Smooth muscle cell (in vitro differentiated cells): ENCODE measurements around the gene TNFRSF4. TPM values are rescaled to one million over a fixed set of nuclear protein-coding genes. Genes with fewer than 3 reads are reported as not detected.

ENCODE experiments used
- DNase-seq: peaks from one replicate; lab custom pipeline; 2025; ENCODE audit not compliant: unreplicated experiment; lab: John Stamatoyannopoulos, UW
- H2AFZ ChIP-seq: fragments of 200-600 bp; sonication (generic); 2 replicates; pipeline ENCODE4 v1.6.0; 2016; ENCODE audit warnings: antibody characterized with exemption, low read depth, mild to moderate bottlenecking
- H3F3A ChIP-seq: fragments of 200-600 bp; sonication (generic); 2 replicates; pipeline ENCODE4 v1.6.0; 2017; ENCODE audit warnings: antibody characterized with exemption, low read depth
- H3K27ac ChIP-seq: fragments of 200-600 bp; sonication (generic); 2 replicates; pipeline ENCODE4 v1.5.1; 2016; ENCODE audit warnings: low read depth, mild to moderate bottlenecking
- H3K27me3 ChIP-seq: fragments of 200-600 bp; sonication (generic); 2 replicates; pipeline ENCODE4 v1.6.1; 2016; ENCODE audit warnings: low read depth, mild to moderate bottlenecking
- H3K36me3 ChIP-seq: fragments of 200-600 bp; sonication (generic); 2 replicates; pipeline ENCODE4 v1.5.1; 2016; ENCODE audit warnings: low read depth
- H3K4me1 ChIP-seq: fragments of 200-600 bp; sonication (generic); 2 replicates; pipeline ENCODE4 v1.5.1; 2016; ENCODE audit warnings: low read depth
- H3K4me2 ChIP-seq: fragments of 200-600 bp; sonication (generic); 2 replicates; pipeline ENCODE4 v1.6.0; 2016; ENCODE audit warnings: mild to moderate bottlenecking
- H3K4me3 ChIP-seq: fragments of 200-600 bp; sonication (generic); 2 replicates; pipeline ENCODE4 v1.5.1; 2016; ENCODE audit warnings: mild to moderate bottlenecking
- H3K79me2 ChIP-seq: fragments of 200-600 bp; sonication (generic); 2 replicates; pipeline ENCODE4 v1.6.0; 2016; ENCODE audit warnings: low read depth, mild to moderate bottlenecking
- H3K9ac ChIP-seq: fragments of 200-600 bp; sonication (generic); 2 replicates; pipeline ENCODE4 v1.6.0; 2016; ENCODE audit warnings: low read depth
- H3K9me3 ChIP-seq: fragments of 200-600 bp; sonication (generic); replicated peaks from 2 replicates; pipeline ENCODE4 v1.5.1; 2016; ENCODE audit warnings: low read depth
- H4K20me1 ChIP-seq: fragments of 200-600 bp; sonication (generic); 2 replicates; pipeline ENCODE4 v1.6.0; 2016; ENCODE audit warnings: low read depth
- WGBS: methylation state at CpG from one replicate; pipeline ENCODE4 v1.1.7; 2016; ENCODE audit warnings: low lambda C conversion rate; 5-methylcytosine and 5-hydroxymethylcytosine counted together
- polyA plus RNA-seq: library from polyadenylated mRNA; unstranded; fragments of >200 nt; fragmentation: Nextera tagmentation; extraction: Ambion mirVana; gene quantifications from 2 replicates; pipeline ENCODE4 v1.2.1, GENCODE V29; 2016
- total RNA-seq: library from RNA; depleted of rRNA; stranded (reverse); fragments of >200 nt; gene quantifications from 2 replicates; pipeline ENCODE4 v1.2.3, GENCODE V29; 2014
- TF ChIP-seq, protein P1 (sequence below): fragments of 200-600 bp; sonication (generic); IDR thresholded peaks from 2 replicates; pipeline ENCODE4 v1.5.1; 2017; ENCODE audit warnings: borderline replicate concordance, mild to moderate bottlenecking, antibody characterized with exemption; ENCODE audit not compliant: insufficient read depth, poor library complexity, severe bottlenecking

Gene TNFRSF4
- total and polyA plus RNA-seq, 2 experiments from 2014 or later = not detected

DNA sequence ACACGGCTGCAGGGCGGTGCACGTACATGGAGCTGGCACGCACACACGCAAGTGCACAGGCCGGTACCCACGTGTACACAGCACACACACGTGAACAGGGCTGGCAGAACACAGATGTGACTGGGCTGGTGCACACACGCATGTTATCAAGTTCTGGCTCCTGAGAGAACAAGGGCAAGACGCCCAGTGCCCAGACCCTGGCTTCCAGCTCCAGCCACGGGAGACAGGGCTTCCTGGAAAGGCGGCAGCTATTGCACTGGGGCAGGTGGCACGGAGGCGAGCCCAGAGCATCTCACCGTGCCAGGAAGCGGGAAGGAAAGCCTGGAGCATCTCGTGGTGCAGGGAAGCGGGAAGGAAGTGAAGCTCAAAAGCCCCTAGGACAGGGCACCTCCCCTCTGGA is 12.0 kb upstream of the TNFRSF4 start:
- DNase-seq = no peak
- Histone ChIP-seq H3F3A (no peaks in the 10 kb centered on the region), H3K27ac (no peak overlapping the region), H3K9me3 (no peaks in the 10 kb centered on the region), H3K4me1 (peaks cover 5% of the 10 kb centered on the region), H3K4me2 (no peak overlapping the region), H3K4me3 (no peak overlapping the region), H3K79me2 (peaks cover 65% of the 10 kb centered on the region), H3K27me3 (no peaks in the 10 kb centered on the region), H2AFZ (no peak overlapping the region), H4K20me1 (peaks cover 63% of the 10 kb centered on the region), H3K36me3 (no peaks in the 10 kb centered on the region), H3K9ac (no peak overlapping the region)
- WGBS = 99% methylated on average over 18 of the region's 18 CpGs
- TF ChIP-seq, protein P1, sequence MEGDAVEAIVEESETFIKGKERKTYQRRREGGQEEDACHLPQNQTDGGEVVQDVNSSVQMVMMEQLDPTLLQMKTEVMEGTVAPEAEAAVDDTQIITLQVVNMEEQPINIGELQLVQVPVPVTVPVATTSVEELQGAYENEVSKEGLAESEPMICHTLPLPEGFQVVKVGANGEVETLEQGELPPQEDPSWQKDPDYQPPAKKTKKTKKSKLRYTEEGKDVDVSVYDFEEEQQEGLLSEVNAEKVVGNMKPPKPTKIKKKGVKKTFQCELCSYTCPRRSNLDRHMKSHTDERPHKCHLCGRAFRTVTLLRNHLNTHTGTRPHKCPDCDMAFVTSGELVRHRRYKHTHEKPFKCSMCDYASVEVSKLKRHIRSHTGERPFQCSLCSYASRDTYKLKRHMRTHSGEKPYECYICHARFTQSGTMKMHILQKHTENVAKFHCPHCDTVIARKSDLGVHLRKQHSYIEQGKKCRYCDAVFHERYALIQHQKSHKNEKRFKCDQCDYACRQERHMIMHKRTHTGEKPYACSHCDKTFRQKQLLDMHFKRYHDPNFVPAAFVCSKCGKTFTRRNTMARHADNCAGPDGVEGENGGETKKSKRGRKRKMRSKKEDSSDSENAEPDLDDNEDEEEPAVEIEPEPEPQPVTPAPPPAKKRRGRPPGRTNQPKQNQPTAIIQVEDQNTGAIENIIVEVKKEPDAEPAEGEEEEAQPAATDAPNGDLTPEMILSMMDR = no peak

DNA sequence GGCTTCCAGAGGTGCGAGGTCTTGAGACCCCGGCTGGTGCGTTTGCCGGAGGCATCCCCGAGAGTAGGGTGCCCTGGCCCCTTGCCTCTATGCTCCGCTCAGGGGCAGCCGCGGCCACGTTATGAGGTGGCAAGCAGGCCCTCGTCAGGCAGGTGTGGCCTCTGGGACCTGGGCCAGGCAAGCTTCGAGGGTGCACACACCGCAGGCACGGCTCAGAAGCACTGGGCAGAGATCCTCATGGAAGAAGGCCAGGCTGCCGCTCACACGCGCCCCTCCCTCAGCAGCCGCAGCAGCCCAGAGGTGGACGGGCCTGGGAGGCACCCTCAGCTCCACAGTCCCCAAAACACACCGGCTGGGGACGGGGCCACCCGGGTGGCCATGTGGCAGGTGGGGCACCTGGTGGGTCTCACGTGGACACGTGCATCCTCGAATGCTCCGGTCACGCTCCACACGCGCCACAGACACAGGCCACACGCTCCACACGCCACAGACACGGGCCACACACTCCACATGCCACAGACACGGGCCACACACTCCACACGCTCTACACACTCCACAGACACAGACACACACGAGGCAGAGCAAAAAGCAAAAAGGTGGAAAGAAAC is 11.4 kb upstream of the TNFRSF4 start:
- Histone ChIP-seq H3K4me2 (no peak overlapping the region), H3K4me3 (no peak overlapping the region), H3K27ac (no peak overlapping the region), H2AFZ (no peak overlapping the region), H3F3A (no peaks in the 10 kb centered on the region), H3K36me3 (no peaks in the 10 kb centered on the region), H4K20me1 (peaks cover 65% of the 10 kb centered on the region), H3K79me2 (peaks cover 60% of the 10 kb centered on the region), H3K9ac (no peak overlapping the region), H3K9me3 (no peaks in the 10 kb centered on the region), H3K4me1 (no peaks in the 10 kb centered on the region), H3K27me3 (no peaks in the 10 kb centered on the region)
- TF ChIP-seq, protein P1 = no peak
- no peak for DNase-seq
- 98% methylated on average over 28 of the region's 34 CpGs for WGBS

DNA sequence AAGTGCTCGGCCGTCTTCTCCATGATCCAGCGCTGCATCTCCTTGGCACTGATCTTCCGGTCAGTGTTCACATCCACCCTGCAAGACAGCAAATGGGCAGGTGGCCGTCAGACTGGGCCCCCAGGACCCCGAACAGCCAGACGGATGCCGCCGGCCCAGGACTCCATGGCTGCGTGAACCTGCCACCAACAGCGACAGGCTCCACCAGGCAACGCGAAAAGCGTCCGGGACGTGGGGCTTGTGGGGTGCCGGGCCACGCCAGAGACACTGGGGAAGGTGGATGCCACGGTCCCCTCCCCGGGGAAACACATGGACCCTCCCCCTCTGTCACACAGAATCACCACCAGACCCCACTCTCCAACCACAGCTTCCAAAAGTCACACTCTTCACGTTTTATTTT is 9.9 kb upstream of the TNFRSF4 start:
- Histone ChIP-seq H3F3A (no peaks in the 10 kb centered on the region), H3K4me1 (no peaks in the 10 kb centered on the region), H3K9me3 (no peaks in the 10 kb centered on the region), H3K4me3 (no peak overlapping the region), H2AFZ (no peak overlapping the region), H3K27me3 (no peaks in the 10 kb centered on the region), H3K9ac (no peak overlapping the region), H4K20me1 (peaks cover 59% of the 10 kb centered on the region), H3K36me3 (no peaks in the 10 kb centered on the region), H3K4me2 (no peak overlapping the region), H3K79me2 (peaks cover 45% of the 10 kb centered on the region), H3K27ac (no peak overlapping the region)
- TF ChIP-seq, protein P1 = no peak
- 97% methylated on average over 16 of the region's 21 CpGs for WGBS
- DNase-seq = no peak

DNA sequence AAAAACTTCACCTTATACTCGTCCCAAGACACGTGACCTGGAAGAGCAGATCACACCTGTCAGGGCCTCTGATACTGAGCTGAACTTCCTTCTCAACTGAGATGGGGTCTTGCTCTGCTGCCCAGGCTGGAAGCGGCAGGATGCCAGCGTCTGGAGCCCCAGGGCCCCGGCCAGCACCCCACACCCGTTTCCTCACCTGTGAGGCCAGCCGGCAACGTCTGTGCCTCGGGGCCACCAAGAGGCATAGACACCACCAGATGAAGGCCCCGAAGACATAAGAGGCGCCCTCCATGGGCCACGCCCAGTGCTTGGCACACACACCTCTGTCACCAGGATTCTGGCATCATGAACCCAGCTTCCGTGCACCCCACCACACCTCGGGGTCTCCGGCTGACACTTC is 9.4 kb upstream of the TNFRSF4 start:
- no peak for DNase-seq
- Histone ChIP-seq H3K79me2 (peaks cover 39% of the 10 kb centered on the region), H3K9me3 (no peaks in the 10 kb centered on the region), H3K4me2 (no peak overlapping the region), H2AFZ (no peak overlapping the region), H3K4me3 (no peak overlapping the region), H3K36me3 (no peaks in the 10 kb centered on the region), H4K20me1 (peaks cover 59% of the 10 kb centered on the region), H3K4me1 (no peaks in the 10 kb centered on the region), H3K27me3 (no peaks in the 10 kb centered on the region), H3K9ac (no peak overlapping the region), H3K27ac (no peak overlapping the region), H3F3A (no peaks in the 10 kb centered on the region)
- TF ChIP-seq, protein P1 = no peak
- WGBS = 97% methylated on average over 15 of the region's 15 CpGs
